SK-N-SH (cell line): ENCODE measurements around the gene LSG1. TPM values are rescaled to one million over a fixed set of nuclear protein-coding genes. Genes with fewer than 3 reads are reported as not detected.
A peak's percentile ranks its signal among the peaks of the same experiment; 100 is the strongest.

Experiments used
- CTCF ChIP-seq: fragments of 200-600 bp; sonication (generic); IDR thresholded peaks from 2 replicates; pipeline ENCODE4 v1.6.1; 2017; ENCODE audit warnings: antibody characterized with exemption, mild to moderate bottlenecking, moderate library complexity
- ELF1 ChIP-seq: IDR thresholded peaks from 2 replicates; pipeline ENCODE4 v1.4.0; 2012
- EP300 ChIP-seq, 2 experiments: IDR thresholded peaks; 2 replicates each; pipeline versions ENCODE4 v1.4.0 to v1.6.1; 2012; ENCODE audit warnings: borderline replicate concordance in 1 of 2, low read depth in 1 of 2, low read length in 1 of 2
- EZH2phosphoT487 ChIP-seq: fragments of 200-600 bp; sonication (generic); IDR thresholded peaks from 2 replicates; pipeline ENCODE4 v1.6.1; 2017; ENCODE audit warnings: low read depth, mixed run types, mild to moderate bottlenecking, antibody characterized with exemption, moderate library complexity, borderline replicate concordance
- FOSL2 ChIP-seq: IDR thresholded peaks from 2 replicates; pipeline ENCODE4 v1.4.0; 2012; ENCODE audit warnings: low read depth, mild to moderate bottlenecking, moderate library complexity, borderline replicate concordance
- GATA2 ChIP-seq: sonication (generic); formaldehyde crosslinking; IDR thresholded peaks from 2 replicates; pipeline ENCODE4 v1.5.0; 2020; ENCODE audit warnings: mild to moderate bottlenecking, missing genetic modification reagents
- IRF3 ChIP-seq: fragments of 150-350 bp; IDR thresholded peaks from 2 replicates; pipeline ENCODE4 v1.6.1; 2016; ENCODE audit warnings: mild to moderate bottlenecking, low read depth, low read length
- PBX3 ChIP-seq: IDR thresholded peaks from 2 replicates; pipeline ENCODE4; 2012
- REST ChIP-seq: IDR thresholded peaks from 2 replicates; pipeline ENCODE4 v1.6.1; 2012; ENCODE audit warnings: mild to moderate bottlenecking, low read depth, low read length, moderate library complexity
- RXRA ChIP-seq: IDR thresholded peaks from 2 replicates; pipeline ENCODE4 v1.4.0; 2012; ENCODE audit warnings: low read depth, mild to moderate bottlenecking, borderline replicate concordance
- SIN3A ChIP-seq: IDR thresholded peaks from 2 replicates; pipeline ENCODE4 v1.6.1; 2012; ENCODE audit warnings: low read depth, mild to moderate bottlenecking, low read length, moderate library complexity, borderline replicate concordance
- SMC3 ChIP-seq: IDR thresholded peaks from 2 replicates; pipeline ENCODE4 v1.6.1; 2012; ENCODE audit warnings: low read depth, low read length, improper control_type of control experiment
- TCF12 ChIP-seq: IDR thresholded peaks from 2 replicates; pipeline ENCODE4 v1.4.0; 2012
- TEAD4 ChIP-seq: IDR thresholded peaks from 2 replicates; pipeline ENCODE4 v1.4.0; 2012; ENCODE audit warnings: mild to moderate bottlenecking, borderline replicate concordance; ENCODE audit not compliant: insufficient read depth
- ZBTB33 ChIP-seq: IDR thresholded peaks from 2 replicates; pipeline ENCODE4 v1.4.0; 2012; ENCODE audit warnings: low read depth, borderline replicate concordance
- polyA plus RNA-seq, 3 experiments: library from polyadenylated mRNA; depleted of rRNA; stranded (reverse); fragments of >200 nt; gene quantifications; 2 replicates each; pipeline ENCODE4 v1.2.3, GENCODE V29; 2012
- small RNA-seq, 7 experiments: library from RNA; depleted of rRNA; stranded (forward); fragments of <200 nt; gene quantifications; one replicate each; pipeline ENCODE3, GENCODE V24; 2012

The LSG1 gene
- polyA plus RNA-seq, 1 of the 3 experiments (the other 2 are of a cell fraction) = 35.1 TPM

- TF ChIP-seq CTCF (no peak; the same call in 1 of the 2 replicates), FOSL2 (peak; percentile 98), ZBTB33 (peak; percentile 92), RXRA (peak; percentile 94), IRF3 (no peak), ELF1 (0 out of 2 replicates have a peak, but pooled peaks have one; percentile 18), REST (peak; percentile 71; the same call in 1 of the 2 replicates), SIN3A (peak; percentile 93; the same call in 1 of the 2 replicates), EZH2phosphoT487 (no peak), PBX3 (peak; percentile 97), TCF12 (peak; percentile 100), SMC3 (no peak), EP300 (IDR thresholded peaks at IDR 0.05; ENCODE audit: borderline replicate concordance in 1 of 2, low read depth in 1 of 2, low read length in 1 of 2) (peak; percentile 65 to 99), GATA2 (CRISPR knock-in tag) (peak; percentile 41; the same call in 1 of the 2 replicates), TEAD4 (peak; percentile 99)
Observed at GRCh38 chr3:194592798-194593752, 78.9 kb downstream of the LSG1 start (continued).

Small RNA genes within 50 kb of the gene (small RNA-seq; reads per million reads assigned to genes)
- gene AC046143.2 = 0 reads per million in 7 experiments

Other genes starting within 250 kb of the LSG1 start
- 48.2 and 67.2 TPM in 2 replicates for gene ATP13A3, start 185.2 kb downstream of the LSG1 start, polyA plus RNA-seq (2012; rRNA removed)
- gene TMEM44, start 38.8 kb downstream of the LSG1 start, polyA plus RNA-seq (2012; rRNA removed) = 22.6 and 26.1 TPM in 2 replicates
- 1.8 and 2.4 TPM in 2 replicates for gene FAM43A, start 13.7 kb upstream of the LSG1 start, polyA plus RNA-seq (2012; rRNA removed)